Panc1 (cell line): Measurements from ENCODE around the gene ZNF862.

Source experiments
- CTCF ChIP-seq: fragments of 450-650 bp; IDR thresholded peaks from 2 replicates; pipeline ENCODE4 v1.5.1; 2017; ENCODE audit warnings: mild to moderate bottlenecking
- REST ChIP-seq, 2 experiments: IDR thresholded peaks; 2 replicates each; pipeline ENCODE4 v1.6.1; 2011 to 2012; ENCODE audit warnings: low read depth in 2 of 2, control low read depth in 1 of 2, low read length in 1 of 2, mild to moderate bottlenecking in 1 of 2, moderate library complexity in 1 of 2; ENCODE audit not compliant: insufficient read depth in 1 of 2
- SIN3A ChIP-seq: IDR thresholded peaks from 2 replicates; pipeline ENCODE4 v1.6.1; 2012; ENCODE audit warnings: low read depth, mild to moderate bottlenecking, low read length, moderate library complexity, borderline replicate concordance; ENCODE audit not compliant: insufficient read depth
- TCF7L2 ChIP-seq: IDR thresholded peaks from 2 replicates; pipeline ENCODE4 v1.6.1; 2011; ENCODE audit warnings: mild to moderate bottlenecking, low read depth, low read length, inconsistent platforms

- TF ChIP-seq CTCF (no peak), REST (IDR thresholded peaks at IDR 0.05; ENCODE audit: insufficient read depth in 1 of 2, low read depth in 2 of 2, low read length in 1 of 2) (no peak), SIN3A (no peak), TCF7L2 (no peak)
These were observed 42.6 kb downstream of the ZNF862 start for GRCh38 chr7:149880638-149881311.
